HG02759 (cell line): ENCODE data around the gene PNMA6A.
"Not testable (repeated sequence)": the region's sequence is repeated elsewhere in the genome, so short reads cannot be mapped to it uniquely, and the experiment has no call there.

ENCODE experiments used
- ATAC-seq: cut with Tn5 transposase; IDR thresholded peaks from one replicate; pipeline ENCODE4 v1.9.1; 2021; ENCODE audit warnings: mild to moderate bottlenecking, moderate library complexity; ENCODE audit not compliant: unreplicated experiment

Gene PNMA6A

GRCh38 chrX:153074935-153075334 lies 2.7 kb downstream of the PNMA6A start:
- ATAC-seq = no peak

- ATAC-seq = no peak
These were observed 3.1 kb downstream of the PNMA6A start for GRCh38 chrX:153075366-153075765.

DNA sequence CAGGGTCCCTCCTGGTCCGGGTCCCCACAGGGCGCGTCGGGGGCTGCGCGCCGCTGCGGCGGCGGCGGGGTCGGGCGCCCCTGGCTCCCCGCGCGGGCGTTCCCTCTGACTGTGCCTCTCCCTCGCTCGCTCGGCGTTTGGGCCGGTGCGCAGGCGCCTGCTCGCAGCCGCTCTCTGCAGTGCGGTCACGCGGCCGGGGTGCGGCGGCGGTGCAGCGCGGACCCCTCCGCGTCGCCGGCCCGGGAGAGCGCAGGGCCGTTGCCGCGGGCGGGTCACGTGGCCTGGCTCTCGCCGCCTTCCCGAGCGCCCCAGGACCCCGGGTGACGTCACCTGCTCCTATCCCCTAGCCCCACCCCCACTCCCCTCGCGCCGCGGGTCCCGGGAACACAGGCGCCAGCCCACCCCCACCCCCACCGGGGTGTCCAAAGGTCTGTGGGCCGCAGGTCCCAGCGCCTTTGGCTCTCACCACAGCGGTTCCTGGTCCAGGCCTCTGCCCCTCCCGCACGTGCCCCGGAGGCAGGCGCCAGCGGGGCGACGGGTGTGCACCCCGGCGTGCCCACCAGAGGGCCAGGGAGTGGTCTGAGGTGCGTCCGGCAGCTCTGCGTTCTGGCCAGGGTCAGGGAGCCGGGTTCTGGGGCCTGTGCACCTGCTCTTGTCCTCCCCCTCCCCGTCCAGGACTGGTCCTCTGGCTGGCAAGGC lies 5.3 kb downstream of the PNMA6A start:
- ATAC-seq = not testable (repeated sequence)

DNA sequence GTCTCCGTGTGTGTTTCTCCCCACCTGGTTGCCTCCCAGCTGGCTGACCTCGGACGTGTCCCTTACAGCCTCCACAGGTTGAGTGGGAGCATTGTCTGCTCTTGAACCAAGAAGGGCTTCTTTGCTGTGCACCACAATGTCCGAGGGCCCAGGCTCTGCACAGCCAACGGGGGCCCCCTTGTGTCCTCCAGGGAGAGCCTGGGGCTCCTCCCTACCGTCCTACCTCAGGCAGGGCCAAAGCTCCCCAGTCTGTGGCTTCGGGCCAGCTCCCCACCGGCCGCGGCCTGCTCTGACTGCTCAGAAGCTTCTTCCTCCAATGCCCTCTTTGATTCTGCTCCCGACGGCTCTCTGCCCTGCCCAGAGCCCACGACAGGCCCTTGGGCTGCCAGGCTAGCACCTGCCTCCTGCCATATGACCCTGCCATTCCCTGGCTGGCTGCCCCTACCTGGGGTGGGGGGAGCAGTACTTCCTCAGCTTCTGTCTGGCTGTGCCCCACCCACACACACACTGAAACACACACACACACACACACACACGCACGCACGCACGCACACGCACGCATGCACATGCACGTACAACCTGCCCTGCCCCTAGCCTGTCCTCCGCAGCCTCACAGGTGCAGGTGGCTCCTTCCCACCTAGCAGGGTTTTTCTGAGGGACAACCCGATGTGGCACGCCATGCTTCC lies 11.1 kb downstream of the PNMA6A start:
- ATAC-seq = not testable (repeated sequence)

- ATAC-seq = no peak
These were observed 30.2 kb downstream of the PNMA6A start for GRCh38 chrX:153102418-153102817.

DNA sequence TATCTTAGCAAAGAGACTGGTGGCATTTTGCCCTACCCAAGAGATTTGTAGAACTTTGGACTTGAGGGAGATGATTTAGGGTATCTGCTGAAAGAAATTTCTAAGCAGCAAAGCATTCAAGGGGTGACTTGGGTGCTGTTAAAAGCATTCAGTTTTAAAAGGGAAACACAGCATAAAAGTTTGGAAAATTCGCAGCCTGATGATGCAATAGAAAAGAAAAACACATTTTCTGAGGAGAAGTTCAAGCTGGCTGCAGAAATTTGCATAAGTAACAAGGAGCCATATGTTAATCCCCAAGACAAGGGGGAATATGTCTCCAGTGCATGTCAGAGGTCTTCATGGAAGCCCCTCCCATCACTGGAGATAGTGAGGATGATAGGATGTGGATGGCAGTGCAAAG lies 32.7 kb downstream of the PNMA6A start:
- not testable (repeated sequence) for ATAC-seq

- not testable (repeated sequence) for ATAC-seq
These were observed 34.0 kb downstream of the PNMA6A start for GRCh38 chrX:153106092-153106801.

DNA sequence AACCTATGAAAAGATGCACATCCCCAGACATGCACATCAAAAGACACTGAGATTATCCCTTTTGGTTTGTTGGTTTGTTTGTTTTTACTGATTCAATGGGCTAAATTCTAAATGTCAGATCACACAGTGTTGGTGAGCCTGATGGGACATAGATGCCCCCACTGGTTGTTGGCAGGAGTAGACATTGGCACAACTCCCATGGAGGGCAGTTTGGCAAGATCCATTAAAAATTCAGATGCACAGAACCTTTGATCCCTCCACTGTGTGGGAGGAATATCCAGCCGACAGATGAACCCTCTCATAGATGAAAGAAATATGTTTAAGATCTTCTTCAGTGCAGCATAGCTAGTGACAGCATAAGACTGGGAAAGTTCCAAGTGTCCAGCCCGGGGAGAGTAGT lies 38.5 kb downstream of the PNMA6A start:
- not testable (repeated sequence) for ATAC-seq

DNA sequence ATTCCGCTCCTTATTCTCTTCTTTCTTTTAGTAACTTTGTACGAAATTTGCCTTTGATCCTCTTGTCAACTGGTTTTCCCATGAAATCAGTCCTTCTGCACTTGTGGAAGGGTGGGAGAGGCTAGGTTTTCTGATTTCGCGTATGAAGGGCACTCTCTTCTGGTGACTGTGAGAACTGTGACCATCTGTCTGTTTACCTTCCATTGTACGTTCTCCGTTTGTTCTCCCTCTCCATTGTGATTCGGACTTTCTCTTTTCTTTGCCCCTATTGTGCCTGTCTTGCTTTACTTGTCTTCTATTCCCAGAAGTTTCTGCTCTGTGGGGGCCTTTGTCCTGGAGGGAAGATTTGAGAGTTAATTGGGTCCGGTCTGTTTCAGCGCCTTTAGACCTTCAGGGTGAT lies 41.6 kb downstream of the PNMA6A start:
- ATAC-seq = not testable (repeated sequence)

DNA sequence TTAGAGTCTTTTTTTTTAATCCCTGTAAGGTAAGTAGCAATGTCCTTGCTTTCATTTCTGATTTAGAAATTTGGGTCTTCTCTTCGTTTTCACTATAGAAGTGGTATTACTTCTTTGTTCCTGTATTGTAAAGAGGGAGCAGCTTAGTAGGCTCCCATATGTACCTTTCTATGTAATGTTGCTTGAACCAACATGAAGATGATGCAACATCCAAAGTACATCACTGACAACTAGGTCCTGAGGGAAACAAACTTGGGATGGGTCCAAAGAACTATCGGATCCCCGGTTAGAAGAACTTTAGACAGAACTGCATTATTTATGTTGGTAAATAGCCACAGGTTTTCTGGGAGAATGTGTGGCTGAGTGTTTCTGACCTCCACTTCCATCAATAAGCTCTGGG lies 45.5 kb downstream of the PNMA6A start:
- ATAC-seq = not testable (repeated sequence)

DNA sequence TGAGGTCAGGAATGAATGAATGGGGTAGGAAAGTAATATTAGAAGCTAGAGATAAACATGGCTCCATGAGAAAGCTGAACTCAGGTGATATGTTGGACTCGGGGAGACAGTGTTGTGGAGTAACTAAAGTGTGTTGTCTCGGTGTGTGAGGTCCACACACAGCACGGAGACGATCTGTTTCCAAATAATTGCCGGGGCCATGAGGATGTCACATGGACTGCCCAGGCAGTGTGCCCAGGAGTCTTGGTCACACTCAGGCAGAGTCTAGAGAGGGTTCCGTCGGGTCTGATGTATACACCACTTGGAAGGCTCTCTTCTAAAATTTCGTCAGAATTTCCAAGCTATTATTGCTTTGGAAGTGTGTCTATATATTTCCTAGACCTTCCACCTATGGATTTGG lies 48.0 kb downstream of the PNMA6A start:
- ATAC-seq = not testable (repeated sequence)

- not testable (repeated sequence) for ATAC-seq
These were observed 51.2 kb downstream of the PNMA6A start for GRCh38 chrX:153123468-153123867.
